K562 (cell line): ENCODE data around the gene DPP9. TPM values are rescaled to one million over a fixed set of nuclear protein-coding genes. Genes with fewer than 3 reads are reported as not detected.

Experiments used
- DMBX1 ChIP-seq: fragments of 250-450 bp; sonication (Bioruptor Pico); IDR thresholded peaks from 2 replicates; pipeline ENCODE4 v1.8.0; 2022; ENCODE audit warnings: inconsistent platforms, mild to moderate bottlenecking, moderate library complexity, borderline replicate concordance
- E2F4 ChIP-seq: sonication (generic); formaldehyde crosslinking; IDR thresholded peaks from 2 replicates; pipeline ENCODE4 v1.8.0; 2022; ENCODE audit warnings: mild to moderate bottlenecking, low read depth, missing genetic modification reagents
- NR2C1 ChIP-seq, 2 experiments: fragments of 450-650 bp; IDR thresholded peaks; 2 replicates each; pipeline ENCODE4 v1.6.1; 2017; ENCODE audit warnings: mild to moderate bottlenecking in 2 of 2, antibody characterized with exemption in 1 of 2, inconsistent platforms in 1 of 2, missing compliant biosample characterization in 1 of 2, missing genetic modification characterization in 1 of 2
- RFX1 ChIP-seq: fragments of 450-650 bp; IDR thresholded peaks from 2 replicates; pipeline ENCODE4 v1.6.1; 2016; ENCODE audit warnings: mild to moderate bottlenecking, moderate library complexity
- SIN3A ChIP-seq, 2 experiments: fragments of 150-350 bp in 1 of 2; IDR thresholded peaks; 2 replicates each; pipeline ENCODE4 v1.6.1; 2011 to 2016; ENCODE audit warnings: borderline replicate concordance in 2 of 2, low read depth in 2 of 2, low read length in 2 of 2, mild to moderate bottlenecking in 2 of 2, moderate library complexity in 2 of 2; ENCODE audit not compliant: control insufficient read depth in 1 of 2
- TGIF2 ChIP-seq: sonication (generic); formaldehyde crosslinking; IDR thresholded peaks from 2 replicates; pipeline ENCODE4 v1.8.1; 2022; ENCODE audit warnings: mild to moderate bottlenecking, missing genetic modification reagents, moderate library complexity
- ZBTB11 ChIP-seq, 3 experiments: fragments of 200-800 bp in 1 of 3; fragments of 250-450 bp in 1 of 3; fragments of 450-650 bp in 1 of 3; sonication (Bioruptor Pico) in 1 of 3; sonication (Bioruptor generic) in 1 of 3; formaldehyde crosslinking in 1 of 3; IDR thresholded peaks; 2 replicates each; pipeline versions ENCODE4 v1.6.1 to v1.8.0; 2016 to 2022; ENCODE audit warnings: mild to moderate bottlenecking in 2 of 3, missing genetic modification characterization in 2 of 3, missing compliant biosample characterization in 1 of 3, moderate library complexity in 1 of 3
- ZNF133 ChIP-seq: fragments of 250-450 bp; sonication (Bioruptor Pico); IDR thresholded peaks from 2 replicates; pipeline ENCODE4 v1.4.0; 2020; ENCODE audit warnings: mild to moderate bottlenecking
- ZNF347 ChIP-seq: fragments of 450-650 bp; formaldehyde crosslinking; IDR thresholded peaks from 2 replicates; pipeline ENCODE4 v1.4.0; 2020; ENCODE audit warnings: low read depth, mild to moderate bottlenecking, moderate library complexity
- polyA plus RNA-seq, 8 experiments: library from polyadenylated mRNA; depleted of rRNA in 4 of 8; stranded (reverse) in 5 of 8; unstranded in 3 of 8; fragments of >200 nt; fragmentation: Nextera tagmentation in 2 of 8; fragmentation: Illumina TruSeq in 1 of 8; extraction: Ambion mirVana in 2 of 8; extraction: Trizol in 1 of 8; gene quantifications; 2 replicates each; pipeline versions ENCODE4 v1.2.1 to v1.2.3, GENCODE V29; 2011 to 2014; ENCODE audit warnings: inconsistent platforms in 1 of 8, missing spikeins in 1 of 8
- total RNA-seq, 7 experiments: library from RNA; depleted of rRNA in 6 of 7; stranded (reverse); fragments of >200 nt in 6 of 7; fragmentation: Illumina TruSeq in 2 of 7; extraction: Trizol in 2 of 7; gene quantifications; 2 replicates each; pipeline versions ENCODE4 v1.2.1 to v1.2.3, GENCODE V29; 2011 to 2021; ENCODE audit warnings: low replicate concordance in 1 of 7
- TF ChIP-seq, protein P1 (sequence below): sonication (generic); formaldehyde crosslinking; IDR thresholded peaks from 2 replicates; pipeline ENCODE4 v1.8.1; 2023; ENCODE audit warnings: mild to moderate bottlenecking, missing genetic modification reagents

Gene DPP9
- total and polyA plus RNA-seq, 9 of the 15 experiments (the other 6 are each of a cell fraction or from before 2014, with no cell fraction given): 0.90 to 66.7 (median 24.5) TPM

DNA sequence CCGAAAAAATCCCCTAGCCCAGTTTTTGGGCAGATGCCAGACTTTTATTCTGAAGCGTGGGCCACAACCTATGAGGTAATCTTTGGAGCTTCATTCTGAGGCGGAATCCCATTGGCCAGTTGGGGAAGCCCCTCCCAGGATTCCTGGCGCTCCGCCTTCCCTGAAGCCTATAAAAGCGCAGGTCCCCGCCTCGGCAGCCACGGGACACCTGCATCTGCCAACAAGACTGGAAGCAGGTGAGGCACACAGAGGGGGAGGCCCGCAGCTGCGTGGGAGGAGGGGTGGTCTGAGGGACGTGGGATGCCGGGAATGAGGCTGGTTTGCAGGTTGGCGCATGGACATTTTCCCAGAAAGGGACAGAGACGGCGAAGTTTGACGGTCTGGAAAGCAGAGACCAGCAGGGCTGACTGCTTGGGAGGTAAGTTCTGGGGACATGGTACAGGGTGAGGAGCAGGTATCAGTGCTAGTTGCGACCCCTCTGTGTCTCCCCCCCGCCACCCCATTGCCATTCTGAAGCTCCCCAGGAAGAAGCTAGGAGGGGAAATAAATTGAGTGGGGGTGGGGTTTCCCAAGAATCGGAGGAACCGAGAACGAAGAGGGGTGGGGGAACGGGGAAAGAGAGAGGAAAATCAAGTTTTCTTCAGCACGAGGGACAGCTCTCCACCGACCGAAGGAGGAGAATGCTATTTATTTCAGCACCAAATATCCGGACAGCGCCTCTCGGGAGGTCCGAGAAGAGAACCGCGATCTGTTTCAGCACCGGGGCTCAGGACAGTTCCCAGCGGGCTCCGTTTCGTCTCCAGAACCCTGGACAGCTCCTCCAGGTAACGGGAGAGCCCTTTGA lies 45.5 kb upstream of the DPP9 start (continued):
- TF ChIP-seq, protein P1, sequence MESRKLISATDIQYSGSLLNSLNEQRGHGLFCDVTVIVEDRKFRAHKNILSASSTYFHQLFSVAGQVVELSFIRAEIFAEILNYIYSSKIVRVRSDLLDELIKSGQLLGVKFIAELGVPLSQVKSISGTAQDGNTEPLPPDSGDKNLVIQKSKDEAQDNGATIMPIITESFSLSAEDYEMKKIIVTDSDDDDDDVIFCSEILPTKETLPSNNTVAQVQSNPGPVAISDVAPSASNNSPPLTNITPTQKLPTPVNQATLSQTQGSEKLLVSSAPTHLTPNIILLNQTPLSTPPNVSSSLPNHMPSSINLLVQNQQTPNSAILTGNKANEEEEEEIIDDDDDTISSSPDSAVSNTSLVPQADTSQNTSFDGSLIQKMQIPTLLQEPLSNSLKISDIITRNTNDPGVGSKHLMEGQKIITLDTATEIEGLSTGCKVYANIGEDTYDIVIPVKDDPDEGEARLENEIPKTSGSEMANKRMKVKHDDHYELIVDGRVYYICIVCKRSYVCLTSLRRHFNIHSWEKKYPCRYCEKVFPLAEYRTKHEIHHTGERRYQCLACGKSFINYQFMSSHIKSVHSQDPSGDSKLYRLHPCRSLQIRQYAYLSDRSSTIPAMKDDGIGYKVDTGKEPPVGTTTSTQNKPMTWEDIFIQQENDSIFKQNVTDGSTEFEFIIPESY: peak; percentile 98
- TF ChIP-seq SIN3A (IDR thresholded peaks at IDR 0.05; ENCODE audit: borderline replicate concordance in 2 of 2, control insufficient read depth in 1 of 2, low read depth in 2 of 2, low read length in 2 of 2) (peak; percentile 100), DMBX1 (CRISPR knock-in tag) (peak; percentile 99), ZBTB11 (CRISPR knock-in tag; IDR thresholded peaks at IDR 0.05) (peak in 1 of 3 experiments; percentile 80; a peak in 2 of 6 replicates), TGIF2 (CRISPR knock-in tag) (peak; percentile 100), E2F4 (CRISPR knock-in tag) (peak; percentile 97), ZNF347 (CRISPR knock-in tag) (no peak), RFX1 (no peak), ZNF133 (CRISPR knock-in tag) (no peak), NR2C1 (IDR thresholded peaks at IDR 0.05) (peak; percentile 89), NR2C1 (tag; IDR thresholded peaks at IDR 0.05) (peak; percentile 89)
